Activated naive CD4-positive, alpha-beta T cell treated with Interleukin-2 at 50 U/mL for 16 hours (primary cell): ENCODE results near the gene FAF2.
"Not testable (repeated sequence)": the region's sequence is repeated elsewhere in the genome, so short reads cannot be mapped to it uniquely, and the experiment has no call there.

Source experiments
- DNase-seq: peaks from one replicate; pipeline ENCODE4 v3.0.0-alpha.2; 2020

Gene FAF2, protein sequence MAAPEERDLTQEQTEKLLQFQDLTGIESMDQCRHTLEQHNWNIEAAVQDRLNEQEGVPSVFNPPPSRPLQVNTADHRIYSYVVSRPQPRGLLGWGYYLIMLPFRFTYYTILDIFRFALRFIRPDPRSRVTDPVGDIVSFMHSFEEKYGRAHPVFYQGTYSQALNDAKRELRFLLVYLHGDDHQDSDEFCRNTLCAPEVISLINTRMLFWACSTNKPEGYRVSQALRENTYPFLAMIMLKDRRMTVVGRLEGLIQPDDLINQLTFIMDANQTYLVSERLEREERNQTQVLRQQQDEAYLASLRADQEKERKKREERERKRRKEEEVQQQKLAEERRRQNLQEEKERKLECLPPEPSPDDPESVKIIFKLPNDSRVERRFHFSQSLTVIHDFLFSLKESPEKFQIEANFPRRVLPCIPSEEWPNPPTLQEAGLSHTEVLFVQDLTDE

DNA sequence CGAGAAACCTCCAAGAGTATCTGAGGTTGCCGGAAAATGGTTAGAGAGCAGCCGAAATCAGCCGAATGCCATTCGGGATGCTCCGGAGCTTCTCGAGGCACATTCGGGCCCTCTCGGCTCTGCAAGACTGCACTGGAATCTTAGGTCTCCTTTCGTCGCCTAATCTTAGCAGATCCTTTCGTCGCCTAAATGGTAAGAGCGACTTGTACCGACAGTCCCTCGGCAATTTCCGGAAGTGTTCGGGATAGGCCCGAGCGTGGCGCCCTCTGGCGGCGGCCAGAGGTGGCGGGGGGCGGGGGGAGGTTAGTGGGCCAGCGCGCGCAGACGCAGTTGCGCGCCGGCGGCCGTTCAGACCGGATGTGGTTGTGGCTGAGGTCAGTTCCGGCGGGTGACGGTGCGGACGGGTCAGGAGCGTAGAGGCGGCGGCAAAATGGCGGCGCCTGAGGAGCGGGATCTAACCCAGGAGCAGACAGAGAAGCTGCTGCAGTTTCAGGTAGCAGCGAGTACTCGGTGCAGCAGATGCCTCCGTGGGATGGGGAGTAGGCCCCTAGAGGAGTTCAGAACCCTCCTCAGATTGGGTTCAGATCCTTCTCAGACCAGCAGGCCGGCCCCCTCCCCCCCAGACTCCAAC, at the start of gene FAF2:
FAF2 (plus strand) TSS at position 408 of the 631 bp plus-strand sequence; CDS start at position 431, 23 bp downstream.
- peak; percentile 98 for DNase-seq

DNA sequence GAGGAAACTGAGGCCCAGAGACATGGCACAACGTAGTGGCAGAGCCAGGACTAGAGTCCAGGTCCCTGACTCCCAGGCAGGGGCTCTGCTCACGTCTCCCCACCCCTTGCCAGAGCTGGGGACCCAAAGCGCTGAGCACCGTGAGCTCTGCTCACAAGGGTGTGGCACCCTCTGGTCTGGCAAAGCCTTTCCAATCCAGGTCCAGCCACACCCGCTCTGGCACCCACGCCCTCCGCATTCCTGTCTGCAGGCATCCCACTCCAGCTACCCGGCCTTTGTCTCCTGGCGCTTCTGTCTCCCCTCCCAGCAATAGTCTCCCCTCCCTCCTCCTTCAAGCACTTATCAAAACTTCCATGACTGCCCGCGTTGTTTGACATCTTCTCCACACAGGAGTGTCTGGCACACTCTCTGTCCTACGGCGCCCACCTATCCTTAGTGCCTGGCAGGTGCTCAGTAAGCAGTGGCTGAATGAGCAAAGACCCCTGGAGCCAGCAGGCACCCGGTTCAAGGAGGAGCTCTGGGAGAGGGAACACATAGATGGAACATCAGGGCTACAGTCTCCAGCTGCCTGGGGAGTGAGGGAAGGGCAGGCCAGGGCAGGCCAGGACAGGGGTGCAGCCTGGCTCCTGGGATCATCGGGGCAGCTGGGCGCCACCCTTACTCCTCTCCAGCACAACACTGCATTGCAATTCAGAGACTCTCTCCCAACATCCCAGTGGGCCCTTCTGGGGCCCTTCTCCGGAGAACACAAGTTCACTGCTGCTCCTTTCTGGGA, 47.6 kb upstream of the FAF2 start:
- DNase-seq, result no peak

DNA sequence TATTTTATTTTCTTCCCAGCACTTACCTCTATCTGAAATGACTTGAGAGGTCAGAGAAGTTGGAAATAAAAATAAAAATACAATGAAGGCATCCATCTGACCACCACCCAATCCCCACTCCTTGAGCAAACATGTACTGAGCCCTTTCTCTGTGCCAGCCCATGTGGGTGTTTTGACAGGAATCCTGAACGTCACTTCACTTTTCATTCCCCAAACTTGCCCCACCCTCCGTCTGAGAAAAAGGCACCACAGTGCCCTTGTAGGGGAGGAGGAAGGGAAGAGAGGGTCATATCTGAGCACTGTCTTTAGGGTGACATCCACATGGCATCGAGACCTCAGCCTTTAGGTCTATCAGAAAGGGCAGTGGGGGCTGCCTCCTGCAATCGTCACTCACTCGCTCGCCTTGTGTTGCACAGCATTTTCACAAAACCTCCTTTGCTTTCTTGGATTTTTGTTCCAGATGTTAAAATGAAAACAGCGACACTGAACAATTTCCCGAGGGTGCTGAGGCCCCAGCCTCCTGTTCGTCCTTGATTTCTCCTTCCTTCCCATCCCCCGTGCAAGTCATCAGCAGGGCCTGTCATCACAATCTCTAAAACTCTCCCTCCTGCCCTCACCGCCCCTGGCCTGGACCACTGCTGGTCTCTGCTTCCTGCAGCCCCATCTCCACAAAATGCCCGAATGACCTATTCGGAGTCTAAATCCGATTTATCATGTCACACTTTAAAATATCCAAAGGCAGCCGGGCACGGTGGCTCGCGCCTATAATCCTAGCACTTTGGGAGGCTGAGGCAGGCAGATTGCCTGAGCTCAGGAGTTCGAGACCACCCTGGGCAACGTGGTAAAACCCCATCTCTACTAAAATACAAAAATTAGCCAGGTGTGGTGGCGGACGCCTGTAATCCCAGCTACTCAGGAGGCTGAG, 46.6 kb upstream of the FAF2 start:
- no peak for DNase-seq

DNA sequence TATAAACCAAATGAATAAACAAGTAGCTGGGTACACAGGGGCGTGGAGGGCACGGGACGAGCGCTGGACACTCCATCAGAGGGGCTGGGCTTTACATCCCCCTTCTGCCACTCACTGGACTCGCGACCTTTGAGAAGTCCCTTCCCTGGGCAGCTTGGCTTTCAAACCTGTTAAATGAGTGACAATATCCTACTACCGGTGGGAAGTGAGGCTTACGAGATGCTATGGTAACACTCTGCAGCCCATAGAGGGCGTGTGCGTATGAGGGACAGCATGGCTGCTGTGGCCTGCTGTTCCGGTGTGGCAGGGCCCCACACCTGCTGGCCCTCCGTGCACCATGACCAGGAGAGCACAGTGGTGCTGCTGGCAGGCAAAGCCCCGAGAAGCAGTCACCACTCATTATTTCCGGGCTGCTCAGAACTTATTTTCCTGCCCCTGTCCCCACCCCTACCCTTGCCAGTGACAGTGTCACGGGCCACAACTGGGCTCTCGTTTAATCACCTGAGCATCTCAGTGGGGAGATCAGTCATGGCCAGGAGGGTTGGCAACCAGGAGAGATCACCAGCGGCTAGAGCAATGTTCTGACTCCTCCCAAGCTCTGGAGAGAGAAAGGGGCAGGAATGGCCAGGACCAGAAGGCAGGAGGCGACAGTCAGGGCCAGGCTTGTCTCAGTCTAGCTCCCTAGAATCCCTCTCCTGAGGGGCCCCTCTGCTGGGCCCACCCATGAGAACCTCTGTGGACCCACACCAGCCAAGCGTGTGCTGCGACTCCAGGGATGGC, 42.3 kb upstream of the FAF2 start:
- no peak for DNase-seq

GRCh38 chr5:176406436-176407052, 41.6 kb upstream of the FAF2 start:
- DNase-seq, result no peak

- DNase-seq, result no peak
These were observed 40.5 kb upstream of the FAF2 start for GRCh38 chr5:176407456-176408251.

GRCh38 chr5:176408252-176408573, 40.0 kb upstream of the FAF2 start:
- DNase-seq, result not testable (repeated sequence)

DNA sequence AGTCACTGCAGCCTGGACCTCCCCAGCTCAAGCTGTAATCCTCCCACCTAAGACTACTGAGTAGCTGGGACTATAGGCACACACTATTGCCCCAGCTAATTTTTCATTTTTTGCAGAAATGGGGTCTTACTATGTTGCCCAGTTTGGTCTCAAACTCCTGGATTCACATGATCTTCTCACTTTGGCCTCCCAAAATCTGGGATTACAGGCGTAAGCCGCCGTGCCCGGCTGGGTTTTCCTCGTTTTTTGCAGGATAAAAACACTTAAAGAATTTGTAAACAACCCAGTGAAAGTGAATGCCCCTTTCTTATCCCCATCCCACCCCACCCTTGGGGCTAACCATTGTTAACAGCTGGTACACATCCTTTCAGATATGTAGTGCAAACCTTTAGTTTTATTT, 39.6 kb upstream of the FAF2 start:
- no peak for DNase-seq

GRCh38 chr5:176409765-176410164, 38.4 kb upstream of the FAF2 start:
- DNase-seq, result no peak

DNA sequence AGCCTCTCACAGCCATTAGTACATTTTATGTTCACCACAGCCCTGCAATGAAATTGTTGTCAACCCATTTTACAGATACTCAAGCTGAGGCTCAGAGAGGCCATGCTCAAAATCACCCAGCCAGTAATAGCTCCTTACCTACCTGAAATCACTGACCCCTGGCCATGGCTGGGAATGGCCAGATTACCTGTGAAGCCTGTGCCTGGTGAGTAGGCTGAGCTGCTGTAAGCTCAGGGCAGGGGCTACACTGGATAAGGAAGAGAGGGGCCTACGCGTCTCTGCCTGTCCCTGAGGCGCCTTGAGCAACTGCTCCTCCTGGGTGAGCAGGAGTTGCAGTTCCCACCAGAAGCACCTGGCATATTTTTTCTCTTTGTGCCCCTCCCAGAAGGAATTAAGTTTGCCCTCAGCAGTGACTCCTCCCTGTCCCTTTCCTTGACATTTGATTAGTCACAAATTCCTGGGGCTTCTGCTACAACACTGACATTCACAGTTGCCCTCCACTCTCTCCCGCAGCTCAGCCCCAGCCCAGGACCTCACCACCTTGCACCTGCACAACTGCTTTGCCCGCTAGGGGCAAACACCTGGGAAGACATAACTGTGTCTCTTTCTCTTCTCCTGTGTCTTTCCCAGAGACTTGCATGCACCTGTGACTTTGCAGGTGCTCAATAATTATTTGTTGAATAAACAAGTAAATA, 37.6 kb upstream of the FAF2 start:
- no peak for DNase-seq

- DNase-seq, result no peak
These were observed 35.5 kb upstream of the FAF2 start for GRCh38 chr5:176412517-176413254.

DNA sequence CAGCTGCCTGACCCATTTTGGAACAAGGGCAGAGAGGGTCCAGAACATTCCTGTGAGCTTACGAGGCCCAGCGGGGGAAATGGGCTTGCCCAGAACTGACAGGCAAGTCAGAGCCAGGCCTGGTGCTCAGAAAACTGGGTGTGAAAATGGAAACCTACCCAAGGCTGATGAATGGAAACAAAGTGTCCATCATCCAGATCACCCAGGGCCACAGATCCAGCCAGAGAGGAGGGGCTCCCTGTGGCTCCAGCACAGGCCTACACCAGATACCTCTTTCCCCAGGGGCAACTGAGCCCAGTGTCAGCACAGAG, 35.0 kb upstream of the FAF2 start:
- no peak for DNase-seq

DNA sequence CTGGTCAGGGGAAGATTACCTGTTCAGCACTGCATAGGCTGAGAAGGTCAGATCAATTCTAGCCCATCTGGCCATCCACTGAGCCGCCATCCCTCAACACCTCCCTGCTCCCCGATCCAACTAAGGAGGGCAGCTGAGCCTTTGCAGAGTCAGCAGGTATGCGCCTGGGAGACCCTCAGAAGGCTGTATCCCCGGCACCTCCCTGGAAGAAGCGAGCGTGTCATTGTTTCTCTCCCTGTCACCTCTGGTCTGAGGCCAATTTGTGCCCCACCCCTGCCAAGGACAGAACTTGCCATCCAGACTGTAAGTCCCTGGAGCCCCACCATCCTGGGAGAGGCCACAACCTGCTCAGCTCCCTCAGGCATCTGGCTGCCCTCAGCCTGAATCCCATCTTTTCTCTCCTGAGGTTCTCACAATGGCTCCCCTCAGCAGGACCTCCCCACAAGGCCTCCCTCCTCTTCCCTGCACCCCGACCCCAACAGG, 34.4 kb upstream of the FAF2 start:
- no peak for DNase-seq

DNA sequence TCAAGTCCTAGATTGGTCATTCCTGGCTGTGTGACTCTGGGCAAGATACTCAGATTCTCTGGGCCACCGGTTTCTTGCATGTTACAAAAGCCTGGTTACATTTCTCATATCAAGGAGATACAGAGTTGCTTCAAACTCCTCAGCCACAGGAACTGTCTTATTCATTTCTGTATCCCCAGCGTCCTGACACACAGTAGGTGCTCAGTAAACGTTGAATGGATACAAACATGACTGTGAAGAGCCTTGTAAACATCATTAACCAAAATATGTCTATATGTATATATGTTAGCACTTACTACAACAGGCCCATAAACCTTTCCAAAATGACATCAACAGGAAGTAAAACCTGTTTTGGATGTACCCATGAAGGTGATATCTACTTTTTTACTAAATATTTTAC, 33.5 kb upstream of the FAF2 start:
- DNase-seq, result no peak

DNA sequence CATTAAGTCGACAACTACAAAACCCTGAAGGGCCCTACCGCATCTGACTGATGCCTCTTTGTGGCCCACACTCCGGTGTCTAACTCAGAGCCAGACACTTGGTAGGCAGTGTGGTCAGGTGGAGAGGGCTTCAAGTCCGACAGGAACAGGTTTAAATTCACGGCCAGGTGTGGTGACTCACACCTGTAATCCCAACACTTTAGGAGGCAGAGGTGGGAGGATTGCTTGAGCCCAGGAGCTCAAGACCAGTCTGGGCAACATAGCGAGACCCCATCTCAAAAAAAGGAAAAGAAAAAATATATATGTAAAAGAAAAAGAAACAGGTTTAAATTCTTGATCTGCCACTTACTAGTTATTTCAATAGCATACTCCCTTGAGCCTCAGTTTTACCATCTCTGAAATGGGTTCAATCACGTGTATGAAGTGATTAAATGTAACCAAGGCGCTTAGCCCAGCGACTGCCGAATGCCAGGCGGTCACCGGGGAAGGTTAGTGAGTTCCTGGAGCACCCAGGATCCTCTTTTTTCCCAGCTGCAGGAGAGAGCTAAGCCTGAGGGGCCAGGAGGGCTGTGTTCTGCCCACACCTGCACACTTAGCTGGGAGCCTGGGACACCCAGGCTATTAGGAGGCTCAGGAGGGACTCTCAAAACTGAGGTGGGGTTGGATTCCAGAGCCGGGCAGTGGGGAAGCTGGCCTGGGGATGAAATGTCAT, 32.8 kb upstream of the FAF2 start:
- DNase-seq, result no peak

DNA sequence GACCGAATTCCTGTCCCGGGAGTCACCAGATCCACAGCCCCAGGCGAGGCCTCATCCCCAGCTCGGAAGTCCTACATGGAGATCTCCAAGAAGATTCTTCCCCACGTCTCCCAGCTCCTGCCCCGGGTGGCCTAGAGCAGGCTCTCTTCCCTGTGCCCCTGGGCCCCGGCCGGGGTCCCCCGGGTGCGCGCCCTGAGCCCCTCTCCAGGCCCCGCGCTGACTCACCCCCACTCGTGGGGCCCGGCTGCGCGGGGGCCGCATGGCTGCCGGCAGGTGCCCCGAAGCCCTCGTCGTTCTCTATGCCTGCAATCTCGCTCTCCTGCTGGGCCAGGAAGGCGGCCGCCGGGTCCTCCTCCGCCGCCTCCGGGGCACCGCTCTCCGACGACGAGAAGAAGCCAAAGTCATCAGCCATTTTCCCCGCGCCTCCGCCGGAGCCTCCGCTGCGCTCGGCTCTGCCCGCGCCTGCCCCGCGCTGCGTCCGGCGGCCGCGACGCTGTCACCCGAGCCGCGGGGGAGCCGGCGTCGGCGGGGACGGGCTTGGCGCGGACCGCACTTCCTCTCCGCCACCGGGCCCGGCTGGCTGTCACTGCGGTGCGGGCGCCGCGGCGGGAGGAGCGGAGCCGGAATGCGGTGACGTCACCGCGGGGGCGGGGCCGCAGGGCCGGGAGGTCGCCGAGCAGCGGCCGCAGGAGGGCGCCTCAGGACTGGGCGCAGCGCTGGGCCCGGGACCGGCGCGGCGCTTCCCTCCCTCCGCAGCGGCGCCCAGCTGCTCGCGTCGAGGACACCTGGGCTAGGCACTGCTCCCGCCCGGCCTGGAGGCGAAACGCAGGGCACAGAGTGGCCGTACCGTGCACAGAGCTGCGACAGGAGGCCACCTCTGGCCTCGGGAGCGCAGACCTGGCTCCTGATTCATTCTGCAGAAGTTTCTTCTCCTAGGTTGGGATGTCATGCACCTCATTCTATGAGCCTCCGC, 31.9 kb upstream of the FAF2 start, which contains the start of gene CLTB:
CLTB (minus strand) TSS at position 588 of the 973 bp plus-strand sequence; CDS start at position 412, 176 bp downstream.
- DNase-seq, result peak; percentile 92

DNA sequence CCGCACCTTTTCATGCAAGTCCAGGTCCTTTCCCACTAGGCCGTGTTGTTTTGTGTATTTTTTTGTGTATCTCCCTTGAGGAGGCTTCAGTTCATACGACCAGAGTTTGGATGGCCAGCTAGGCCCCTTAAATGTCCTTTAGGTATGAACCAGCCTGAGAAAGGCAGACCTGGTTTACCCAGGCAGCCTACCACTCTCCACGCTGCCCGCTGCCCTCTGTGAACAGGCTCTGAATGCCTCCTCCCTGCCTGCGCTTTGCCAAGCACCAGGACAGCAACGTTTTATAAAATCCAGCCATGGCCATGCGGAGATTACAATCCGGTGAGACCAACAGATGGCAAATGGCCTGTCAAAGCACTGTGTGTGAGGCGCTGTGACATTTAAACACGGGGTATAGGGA, 31.2 kb upstream of the FAF2 start:
- no peak for DNase-seq
